ENCODE measurements around the gene RNF113B.
A peak's percentile ranks its signal among the peaks of the same experiment; 100 is the strongest.

Gene RNF113B

GRCh38 chr13:98147521-98147920, 29.5 kb downstream of the RNF113B start:
- no peak for DNase-seq (ENCODE audit: low spot score)
- TF ChIP-seq, protein P1, sequence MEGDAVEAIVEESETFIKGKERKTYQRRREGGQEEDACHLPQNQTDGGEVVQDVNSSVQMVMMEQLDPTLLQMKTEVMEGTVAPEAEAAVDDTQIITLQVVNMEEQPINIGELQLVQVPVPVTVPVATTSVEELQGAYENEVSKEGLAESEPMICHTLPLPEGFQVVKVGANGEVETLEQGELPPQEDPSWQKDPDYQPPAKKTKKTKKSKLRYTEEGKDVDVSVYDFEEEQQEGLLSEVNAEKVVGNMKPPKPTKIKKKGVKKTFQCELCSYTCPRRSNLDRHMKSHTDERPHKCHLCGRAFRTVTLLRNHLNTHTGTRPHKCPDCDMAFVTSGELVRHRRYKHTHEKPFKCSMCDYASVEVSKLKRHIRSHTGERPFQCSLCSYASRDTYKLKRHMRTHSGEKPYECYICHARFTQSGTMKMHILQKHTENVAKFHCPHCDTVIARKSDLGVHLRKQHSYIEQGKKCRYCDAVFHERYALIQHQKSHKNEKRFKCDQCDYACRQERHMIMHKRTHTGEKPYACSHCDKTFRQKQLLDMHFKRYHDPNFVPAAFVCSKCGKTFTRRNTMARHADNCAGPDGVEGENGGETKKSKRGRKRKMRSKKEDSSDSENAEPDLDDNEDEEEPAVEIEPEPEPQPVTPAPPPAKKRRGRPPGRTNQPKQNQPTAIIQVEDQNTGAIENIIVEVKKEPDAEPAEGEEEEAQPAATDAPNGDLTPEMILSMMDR (conservative IDR thresholded peaks at IDR 0.05; ENCODE audit: low read depth), result no peak
- ChIA-PET CTCF (no interaction called here), POLR2A (ENCODE audit: low non-redundant PET) (no interaction called here)
- H3K27ac ChIP-seq, result no peak overlapping the region

DNA sequence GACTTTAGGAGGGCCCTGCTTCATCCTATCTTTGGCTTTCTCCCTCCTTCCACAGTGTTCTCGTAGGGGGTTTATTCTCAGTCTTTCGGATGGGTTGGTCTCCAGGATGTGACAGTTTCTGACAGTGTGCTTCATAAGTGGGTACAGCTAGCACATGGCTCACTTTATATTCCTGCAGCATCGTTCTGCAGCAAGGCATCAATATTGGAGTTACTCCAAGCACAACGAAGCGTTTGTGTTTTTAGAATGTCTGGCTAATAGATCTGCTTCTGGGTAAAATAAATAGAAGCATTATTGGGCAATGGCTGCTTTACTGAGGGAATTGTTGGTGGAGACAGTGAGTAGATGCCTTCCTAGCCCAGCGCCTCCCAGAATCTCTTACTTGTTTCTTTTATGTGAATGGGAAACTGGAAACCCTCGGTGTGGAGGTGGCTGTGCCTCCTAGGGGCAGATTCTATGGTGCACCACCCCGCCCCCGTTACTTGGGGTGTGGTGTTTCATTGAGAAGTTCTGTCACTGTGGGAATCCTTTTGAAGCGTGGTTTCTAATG, 32.2 kb downstream of the RNF113B start:
- DNase-seq (ENCODE audit: low spot score), result peak; percentile 20
- CTCF ChIA-PET, result no interaction called here
- TF ChIP-seq, protein P1 (conservative IDR thresholded peaks at IDR 0.05; ENCODE audit: low read depth), result no peak
- POLR2A ChIA-PET (ENCODE audit: low non-redundant PET), result no interaction called here
- no peak overlapping the region for H3K27ac ChIP-seq

DNA sequence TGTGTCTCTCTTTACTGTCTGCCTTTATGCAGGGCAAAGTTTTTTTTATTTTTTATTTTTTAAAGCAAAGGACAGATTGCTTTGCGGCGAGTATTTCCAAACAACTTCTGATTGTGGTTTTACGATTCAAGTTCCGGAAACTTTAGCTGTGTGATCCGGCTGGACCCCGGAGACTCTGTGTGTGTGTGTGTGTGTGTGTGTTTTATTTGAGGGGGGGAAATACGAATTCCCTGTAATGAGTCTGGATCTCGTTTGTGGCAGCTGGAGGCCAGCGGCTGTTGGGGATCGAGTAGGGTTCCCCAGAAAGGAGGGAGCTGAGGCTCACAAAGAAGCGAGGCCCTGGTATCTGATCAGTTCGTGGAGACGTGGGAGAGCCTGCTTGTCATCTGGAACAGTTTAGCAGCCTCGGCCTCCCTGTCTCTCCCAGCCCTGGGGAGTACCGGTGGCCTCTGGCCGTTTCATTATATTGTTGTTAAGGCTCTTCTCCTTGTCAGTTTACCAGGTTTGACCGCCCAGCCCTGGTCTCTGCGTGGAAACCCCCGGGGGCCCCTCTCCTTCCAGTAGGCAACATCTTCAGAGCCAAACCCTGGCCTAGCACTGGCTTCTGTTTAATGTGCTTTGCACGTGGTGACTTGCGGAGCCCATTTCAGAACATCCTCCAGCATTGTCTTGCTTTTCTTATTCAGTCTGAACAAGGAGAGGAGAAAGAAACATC, 32.9 kb downstream of the RNF113B start:
- ChIA-PET POLR2A (ENCODE audit: low non-redundant PET) (no interaction called here), CTCF (interaction anchor here (0.6 to 0.7 kb wide), 3 partner anchors 183 to 287 kb away, joined by 3 to 6 read pairs (median 3); no protein-coding TSS in a partner anchor)
- H3K27ac ChIP-seq, result no peak overlapping the region
- TF ChIP-seq, protein P1 (conservative IDR thresholded peaks at IDR 0.05; ENCODE audit: low read depth), result no peak
- DNase-seq (ENCODE audit: low spot score), result no peak

- peak; percentile 21 for DNase-seq (ENCODE audit: low spot score)
- TF ChIP-seq, protein P1 (conservative IDR thresholded peaks at IDR 0.05; ENCODE audit: low read depth), result no peak
- H3K27ac ChIP-seq, result no peak overlapping the region
- CTCF ChIA-PET, result interaction anchor here (0.6 to 0.7 kb wide), 3 partner anchors 184 to 287 kb away, joined by 3 to 6 read pairs (median 3); no protein-coding TSS in a partner anchor
- POLR2A ChIA-PET (ENCODE audit: low non-redundant PET), result no interaction called here
Observed at GRCh38 chr13:98143601-98144026, 33.5 kb downstream of the RNF113B start.

DNA sequence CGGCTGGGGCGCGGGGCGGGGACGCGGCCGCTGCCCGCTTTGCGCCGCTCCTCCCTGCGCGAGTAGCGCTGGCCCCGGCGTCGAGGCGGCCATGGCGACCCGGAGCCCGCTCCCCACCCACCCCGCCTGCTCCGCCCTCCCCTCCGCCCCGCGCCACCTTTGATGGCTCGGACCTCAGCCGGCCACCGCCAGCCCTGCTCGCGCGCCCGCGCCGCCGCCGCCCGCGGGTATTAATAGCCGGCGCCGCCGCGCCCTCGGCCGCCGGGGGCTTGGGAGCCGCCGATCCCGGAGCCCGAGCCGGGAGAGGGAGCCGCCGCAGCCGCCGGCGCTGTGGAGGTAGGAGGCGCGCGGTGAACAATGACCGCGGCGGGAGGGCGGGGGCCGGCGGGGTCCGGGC, 33.9 kb downstream of the RNF113B start:
- TF ChIP-seq, protein P1 (conservative IDR thresholded peaks at IDR 0.05; ENCODE audit: low read depth), result 0 out of 2 replicates have a peak, but pooled peaks have one; percentile 3
- ChIA-PET CTCF (no interaction called here), POLR2A (ENCODE audit: low non-redundant PET) (no interaction called here)
- no peak overlapping the region for H3K27ac ChIP-seq
- no peak for DNase-seq (ENCODE audit: low spot score)

DNA sequence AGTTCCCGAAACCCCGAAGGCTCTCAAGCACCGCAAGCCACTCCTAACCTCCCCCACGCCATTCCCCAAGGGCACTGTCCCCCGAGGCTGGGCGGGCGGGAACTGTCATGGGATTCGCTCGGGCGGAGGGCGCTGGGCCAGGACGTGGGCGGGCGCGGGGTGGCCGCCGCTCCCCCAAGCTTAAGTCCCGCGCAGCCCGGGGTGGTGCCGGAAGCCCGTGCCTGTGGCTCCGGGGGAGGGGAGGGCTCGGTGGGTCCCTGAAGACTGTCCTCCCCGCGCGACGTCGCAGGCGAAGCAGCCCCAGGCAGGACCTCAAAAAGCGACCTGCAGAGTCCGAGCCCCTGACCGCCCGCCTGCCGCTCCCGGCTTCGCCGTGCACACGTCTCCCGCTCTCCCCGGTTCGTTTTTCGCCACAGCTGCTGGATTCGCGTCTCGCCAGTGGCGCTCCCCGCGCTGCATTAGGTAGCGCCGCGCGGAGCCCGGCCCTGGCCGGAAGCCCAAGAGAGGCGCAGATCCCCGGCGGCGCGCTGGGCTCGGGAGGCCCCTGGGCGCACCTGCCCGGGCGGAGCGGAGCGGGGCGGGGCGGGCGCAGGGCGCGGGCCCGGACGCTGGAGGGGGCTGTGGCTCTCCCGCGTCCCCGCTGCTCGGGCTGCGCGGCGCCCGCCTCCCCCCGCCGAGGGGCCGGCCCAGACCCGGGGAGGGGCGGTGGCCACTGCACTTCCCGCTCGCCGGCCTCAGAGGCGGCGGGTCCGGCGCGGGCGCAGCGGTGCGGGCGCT, 34.5 kb downstream of the RNF113B start, which contains the start of gene FARP1:
FARP1 (plus strand) TSS at position 715 of the 777 bp plus-strand sequence. CDS start 70,149 bp downstream, outside the sequence.
- H3K27ac ChIP-seq, result no peak within 1 kb of the TSS
- peak; percentile 64 for DNase-seq (ENCODE audit: low spot score)
- TF ChIP-seq, protein P1 (conservative IDR thresholded peaks at IDR 0.05; ENCODE audit: low read depth), result peak; percentile 49
- POLR2A ChIA-PET (ENCODE audit: low non-redundant PET), result no interaction called here
- CTCF ChIA-PET, result interaction anchor here (0.8 to 1.3 kb wide), 2 partner anchors 289 to 332 kb away, joined by 3 to 4 read pairs; no protein-coding TSS in a partner anchor
